Measurements from ENCODE around the gene ROS1. TPM values are rescaled to one million over a fixed set of nuclear protein-coding genes. Genes with fewer than 3 reads are reported as not detected.

Gene ROS1
- total and polyA plus RNA-seq, 3 experiments from 2014 or later, result not detected

Other genes with a start within 250 kb of the ROS1 start
- gene VGLL2, start 160.4 kb downstream of the ROS1 start, total RNA-seq, result not detected
- not detected for gene VGLL2, start 160.4 kb downstream of the ROS1 start, polyA plus RNA-seq
- 1 to 10 TPM; 4.1 to 4.8 TPM for gene DCBLD1, start 56.7 kb upstream of the ROS1 start, total RNA-seq
- 3.3 TPM for gene DCBLD1, start 56.7 kb upstream of the ROS1 start, polyA plus RNA-seq
- 10 to 100 TPM; 21.2 to 22.0 TPM for gene GOPC, start 176.6 kb upstream of the ROS1 start, total RNA-seq
- 15.5 TPM for gene GOPC, start 176.6 kb upstream of the ROS1 start, polyA plus RNA-seq
- 10 to 100 TPM; 62.5 to 62.6 TPM for gene NUS1, start 249.5 kb upstream of the ROS1 start, total RNA-seq
- 16.0 TPM for gene NUS1, start 249.5 kb upstream of the ROS1 start, polyA plus RNA-seq